Liver (tissue), 9 donors: ENCODE results near the gene PNMA6F. TPM values are rescaled to one million over a fixed set of nuclear protein-coding genes. Genes with fewer than 3 reads are reported as not detected.

Source experiments
- DNase-seq: peaks from one replicate; pipeline ENCODE4 v3.0.0-alpha.2; 2017; ENCODE audit warnings: low spot score
- H3K27ac ChIP-seq, 2 donors: one replicate each; pipeline ENCODE4 v1.7.0; 2013; ENCODE audit warnings: inconsistent platforms in 2 of 2, low read length in 2 of 2, control low read depth in 1 of 2, low read depth in 1 of 2, mild to moderate bottlenecking in 1 of 2
- H3K27me3 ChIP-seq, 4 donors: one replicate each; pipeline versions ENCODE4 v1.6.1 to v1.7.0; 2013; ENCODE audit warnings: low read length in 3 of 4, inconsistent platforms in 1 of 4, mild to moderate bottlenecking in 1 of 4, moderate library complexity in 1 of 4; ENCODE audit not compliant: control insufficient read depth in 4 of 4, insufficient read depth in 4 of 4
- H3K36me3 ChIP-seq, 4 donors: one replicate each; pipeline versions ENCODE4 v1.6.1 to v1.7.0; 2013; ENCODE audit warnings: low read length in 3 of 4, mild to moderate bottlenecking in 3 of 4, low read depth in 1 of 4, moderate library complexity in 1 of 4; ENCODE audit not compliant: control insufficient read depth in 4 of 4, insufficient read depth in 3 of 4
- H3K4me1 ChIP-seq, 4 donors: one replicate each; pipeline versions ENCODE4 v1.6.1 to v1.7.0; 2013; ENCODE audit warnings: low read length in 3 of 4, mild to moderate bottlenecking in 3 of 4, moderate library complexity in 1 of 4; ENCODE audit not compliant: control insufficient read depth in 4 of 4, insufficient read depth in 4 of 4
- H3K4me3 ChIP-seq, 3 donors: one replicate each; pipeline versions ENCODE4 v1.6.1 to v1.7.0; 2013; ENCODE audit warnings: low read length in 3 of 3, control low read depth in 1 of 3, low read depth in 1 of 3, mild to moderate bottlenecking in 1 of 3
- H3K9ac ChIP-seq, 2 donors: one replicate each; pipeline ENCODE4 v1.7.0; 2013; ENCODE audit warnings: low read length in 2 of 2, mild to moderate bottlenecking in 2 of 2, moderate library complexity in 2 of 2, control low read depth in 1 of 2, low read depth in 1 of 2
- H3K9me3 ChIP-seq, 4 donors: one replicate each; pipeline versions ENCODE4 v1.6.1 to v1.7.0; 2013; ENCODE audit warnings: low read length in 3 of 4; ENCODE audit not compliant: control insufficient read depth in 4 of 4
- EGR1 ChIP-seq, 2 donors: IDR thresholded peaks; 2 replicates each; pipeline ENCODE4 v1.6.1; 2016 to 2018; ENCODE audit warnings: antibody characterized with exemption in 2 of 2, low read depth in 2 of 2
- FOXA1 ChIP-seq: IDR thresholded peaks from 2 replicates; pipeline ENCODE4 v1.6.1; 2016; ENCODE audit warnings: antibody characterized with exemption
- FOXA2 ChIP-seq: IDR thresholded peaks from 2 replicates; pipeline ENCODE4 v1.6.1; 2016; ENCODE audit warnings: antibody characterized with exemption
- GABPA ChIP-seq, 2 donors: IDR thresholded peaks in 1 of 2; conservative IDR thresholded peaks in 1 of 2; 2 replicates each; pipeline ENCODE4 v1.6.1; 2016; ENCODE audit warnings: antibody characterized with exemption in 2 of 2, mild to moderate bottlenecking in 1 of 2, moderate library complexity in 1 of 2
- HNF4A ChIP-seq, 2 donors: conservative IDR thresholded peaks; 2 replicates each; pipeline ENCODE4 v1.6.1; 2016; ENCODE audit warnings: antibody characterized with exemption in 2 of 2, mild to moderate bottlenecking in 2 of 2
- HNF4G ChIP-seq: IDR thresholded peaks from 2 replicates; pipeline ENCODE4 v1.6.1; 2016; ENCODE audit warnings: antibody characterized with exemption
- JUND ChIP-seq, 2 donors: IDR thresholded peaks; 2 replicates each; pipeline ENCODE4 v1.6.1; 2016; ENCODE audit warnings: antibody characterized with exemption in 2 of 2
- NR2F2 ChIP-seq: IDR thresholded peaks from 2 replicates; pipeline ENCODE4 v1.6.1; 2016; ENCODE audit warnings: antibody characterized with exemption
- RAD21 ChIP-seq, 2 donors: IDR thresholded peaks; 2 replicates each; pipeline ENCODE4 v1.6.1; 2016; ENCODE audit warnings: antibody characterized with exemption in 2 of 2, mild to moderate bottlenecking in 2 of 2
- RXRA ChIP-seq, 2 donors: IDR thresholded peaks; 2 replicates each; pipeline ENCODE4 v1.6.1; 2017 to 2018; ENCODE audit warnings: antibody characterized with exemption in 2 of 2, mild to moderate bottlenecking in 1 of 2
- SP1 ChIP-seq: IDR thresholded peaks from 2 replicates; pipeline ENCODE4 v1.6.1; 2018; ENCODE audit warnings: antibody characterized with exemption, mild to moderate bottlenecking
- TAF1 ChIP-seq: conservative IDR thresholded peaks from 2 replicates; pipeline ENCODE4 v1.6.1; 2016; ENCODE audit warnings: antibody characterized with exemption, mild to moderate bottlenecking
- YY1 ChIP-seq: IDR thresholded peaks from 2 replicates; pipeline ENCODE4 v1.6.1; 2016; ENCODE audit warnings: antibody characterized with exemption, mild to moderate bottlenecking
- WGBS: extraction: QIAGEN DNeasy Blood & Tissue Kit; methylation state at CpG from one replicate; pipeline ENCODE4 v1.1.7; 2013; 5-methylcytosine and 5-hydroxymethylcytosine counted together
- polyA plus RNA-seq, 2 donors: library from polyadenylated mRNA; stranded (reverse) in 1 of 2; unstranded in 1 of 2; fragments of 200-250 nt in 1 of 2; fragments of >200 nt in 1 of 2; fragmentation: Nextera tagmentation in 1 of 2; extraction: Ambion mirVana in 1 of 2; gene quantifications; one replicate each; pipeline versions ENCODE4 v1.2.1 to v1.2.3, GENCODE V29; 2013 to 2015
- total RNA-seq, 2 donors: library from RNA; depleted of rRNA; stranded (reverse); fragments of >200 nt; gene quantifications; one replicate each; pipeline ENCODE4 v1.2.3, GENCODE V29; 2014
- TF ChIP-seq, protein P1 (sequence below): fragments of 150-350 bp; IDR thresholded peaks from 2 replicates; pipeline ENCODE4 v1.5.1; 2017; ENCODE audit warnings: improper control_type of control experiment, low read depth, low read length; ENCODE audit not compliant: missing input control
- TF ChIP-seq, protein P2 (sequence below): IDR thresholded peaks from 2 replicates; pipeline ENCODE4 v1.6.1; 2016; ENCODE audit warnings: antibody characterized with exemption, mild to moderate bottlenecking
- TF ChIP-seq, protein P3 (sequence below): IDR thresholded peaks from 2 replicates; pipeline ENCODE4 v1.6.1; 2016; ENCODE audit warnings: antibody characterized with exemption
- TF ChIP-seq, protein P4 (sequence below): IDR thresholded peaks from 2 replicates; pipeline ENCODE4 v1.6.1; 2016; ENCODE audit warnings: antibody characterized with exemption
- TF ChIP-seq, protein P5 (sequence below): IDR thresholded peaks from 2 replicates; pipeline ENCODE4 v1.6.1; 2016; ENCODE audit warnings: antibody characterized with exemption
- donor health status: healthy.
- donor health status: healthy.
- donor health status: healthy.
- donor health status: healthy.
- donor health status: healthy.

The PNMA6F gene
- total and polyA plus RNA-seq, 4 donors: not detected

DNA sequence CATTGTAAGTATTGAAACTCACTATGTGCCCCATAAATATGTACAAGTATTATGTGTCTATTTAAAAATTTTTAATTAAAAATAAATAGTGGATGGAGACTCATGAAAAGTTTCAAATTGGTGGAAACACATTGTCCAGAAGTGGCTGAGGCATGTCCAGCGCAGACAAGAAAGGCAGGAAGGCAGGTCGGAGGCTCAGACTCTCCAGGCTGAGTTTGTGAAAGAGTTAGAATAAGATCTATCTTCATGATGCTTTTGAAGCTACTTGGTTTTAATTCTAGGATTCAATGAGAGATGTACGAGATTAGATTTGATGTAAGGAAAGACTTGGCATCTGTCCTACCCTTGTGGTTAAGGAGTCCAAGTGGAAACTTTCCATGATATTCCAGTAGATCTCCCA, 19.8 kb downstream of the PNMA6F start:
- no peak overlapping the region for H3K9ac ChIP-seq
- 87% methylated on average over 3 of the region's 3 CpGs for whole genome bisulfite sequencing
- no peak for DNase-seq

DNA sequence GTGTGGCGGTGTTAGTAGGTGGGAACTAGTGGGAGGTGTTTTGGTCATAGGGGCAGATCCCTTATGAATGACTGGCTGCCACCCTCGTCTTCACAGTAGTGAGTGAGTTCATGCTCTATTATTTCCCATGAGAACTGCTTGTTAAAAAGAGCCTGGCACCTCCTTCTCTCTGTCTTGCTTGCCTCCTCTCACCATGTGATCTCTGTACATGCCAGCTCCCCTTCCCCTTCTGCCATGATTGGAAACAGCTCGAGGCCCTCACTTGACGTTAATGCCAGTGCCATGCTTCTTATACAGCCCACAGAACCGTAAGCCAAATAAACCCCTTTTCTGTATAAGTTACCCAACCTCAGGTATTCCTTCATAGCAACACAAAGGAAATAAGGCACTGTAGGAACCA, 21.7 kb downstream of the PNMA6F start:
- no peaks in the 10 kb centered on the region for H3K4me1 ChIP-seq
- TF ChIP-seq EGR1 (IDR thresholded peaks at IDR 0.05; ENCODE audit: low read depth in 2 of 2) (no peak), FOXA1 (no peak), RXRA (IDR thresholded peaks at IDR 0.05) (no peak), YY1 (no peak), JUND (IDR thresholded peaks at IDR 0.05) (no peak), NR2F2 (no peak), GABPA (IDR thresholded peaks at IDR 0.05 in 1 of 2, conservative IDR thresholded peaks at IDR 0.05 in 1 of 2) (no peak)
- TF ChIP-seq, protein P1, sequence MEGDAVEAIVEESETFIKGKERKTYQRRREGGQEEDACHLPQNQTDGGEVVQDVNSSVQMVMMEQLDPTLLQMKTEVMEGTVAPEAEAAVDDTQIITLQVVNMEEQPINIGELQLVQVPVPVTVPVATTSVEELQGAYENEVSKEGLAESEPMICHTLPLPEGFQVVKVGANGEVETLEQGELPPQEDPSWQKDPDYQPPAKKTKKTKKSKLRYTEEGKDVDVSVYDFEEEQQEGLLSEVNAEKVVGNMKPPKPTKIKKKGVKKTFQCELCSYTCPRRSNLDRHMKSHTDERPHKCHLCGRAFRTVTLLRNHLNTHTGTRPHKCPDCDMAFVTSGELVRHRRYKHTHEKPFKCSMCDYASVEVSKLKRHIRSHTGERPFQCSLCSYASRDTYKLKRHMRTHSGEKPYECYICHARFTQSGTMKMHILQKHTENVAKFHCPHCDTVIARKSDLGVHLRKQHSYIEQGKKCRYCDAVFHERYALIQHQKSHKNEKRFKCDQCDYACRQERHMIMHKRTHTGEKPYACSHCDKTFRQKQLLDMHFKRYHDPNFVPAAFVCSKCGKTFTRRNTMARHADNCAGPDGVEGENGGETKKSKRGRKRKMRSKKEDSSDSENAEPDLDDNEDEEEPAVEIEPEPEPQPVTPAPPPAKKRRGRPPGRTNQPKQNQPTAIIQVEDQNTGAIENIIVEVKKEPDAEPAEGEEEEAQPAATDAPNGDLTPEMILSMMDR: no peak

More for the DNA sequence above, 19.8 kb downstream of the PNMA6F start:
- Histone ChIP-seq H3K27me3 (no peaks in the 10 kb centered on the region), H3K36me3 (no peaks in the 10 kb centered on the region), H3K9me3 (no peaks in the 10 kb centered on the region), H3K27ac (no peak overlapping the region), H3K4me1 (no peaks in the 10 kb centered on the region), H3K4me3 (no peak overlapping the region)
- TF ChIP-seq EGR1 (IDR thresholded peaks at IDR 0.05; ENCODE audit: low read depth in 2 of 2) (no peak), SP1 (no peak), GABPA (IDR thresholded peaks at IDR 0.05 in 1 of 2, conservative IDR thresholded peaks at IDR 0.05 in 1 of 2) (no peak), TAF1 (no peak), YY1 (no peak), HNF4G (no peak), FOXA1 (no peak), FOXA2 (no peak), RAD21 (IDR thresholded peaks at IDR 0.05) (no peak), HNF4A (conservative IDR thresholded peaks at IDR 0.05) (no peak), NR2F2 (no peak), RXRA (IDR thresholded peaks at IDR 0.05) (no peak), JUND (IDR thresholded peaks at IDR 0.05) (no peak)
- TF ChIP-seq, protein P2, sequence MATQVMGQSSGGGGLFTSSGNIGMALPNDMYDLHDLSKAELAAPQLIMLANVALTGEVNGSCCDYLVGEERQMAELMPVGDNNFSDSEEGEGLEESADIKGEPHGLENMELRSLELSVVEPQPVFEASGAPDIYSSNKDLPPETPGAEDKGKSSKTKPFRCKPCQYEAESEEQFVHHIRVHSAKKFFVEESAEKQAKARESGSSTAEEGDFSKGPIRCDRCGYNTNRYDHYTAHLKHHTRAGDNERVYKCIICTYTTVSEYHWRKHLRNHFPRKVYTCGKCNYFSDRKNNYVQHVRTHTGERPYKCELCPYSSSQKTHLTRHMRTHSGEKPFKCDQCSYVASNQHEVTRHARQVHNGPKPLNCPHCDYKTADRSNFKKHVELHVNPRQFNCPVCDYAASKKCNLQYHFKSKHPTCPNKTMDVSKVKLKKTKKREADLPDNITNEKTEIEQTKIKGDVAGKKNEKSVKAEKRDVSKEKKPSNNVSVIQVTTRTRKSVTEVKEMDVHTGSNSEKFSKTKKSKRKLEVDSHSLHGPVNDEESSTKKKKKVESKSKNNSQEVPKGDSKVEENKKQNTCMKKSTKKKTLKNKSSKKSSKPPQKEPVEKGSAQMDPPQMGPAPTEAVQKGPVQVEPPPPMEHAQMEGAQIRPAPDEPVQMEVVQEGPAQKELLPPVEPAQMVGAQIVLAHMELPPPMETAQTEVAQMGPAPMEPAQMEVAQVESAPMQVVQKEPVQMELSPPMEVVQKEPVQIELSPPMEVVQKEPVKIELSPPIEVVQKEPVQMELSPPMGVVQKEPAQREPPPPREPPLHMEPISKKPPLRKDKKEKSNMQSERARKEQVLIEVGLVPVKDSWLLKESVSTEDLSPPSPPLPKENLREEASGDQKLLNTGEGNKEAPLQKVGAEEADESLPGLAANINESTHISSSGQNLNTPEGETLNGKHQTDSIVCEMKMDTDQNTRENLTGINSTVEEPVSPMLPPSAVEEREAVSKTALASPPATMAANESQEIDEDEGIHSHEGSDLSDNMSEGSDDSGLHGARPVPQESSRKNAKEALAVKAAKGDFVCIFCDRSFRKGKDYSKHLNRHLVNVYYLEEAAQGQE: no peak
- TF ChIP-seq, protein P3, sequence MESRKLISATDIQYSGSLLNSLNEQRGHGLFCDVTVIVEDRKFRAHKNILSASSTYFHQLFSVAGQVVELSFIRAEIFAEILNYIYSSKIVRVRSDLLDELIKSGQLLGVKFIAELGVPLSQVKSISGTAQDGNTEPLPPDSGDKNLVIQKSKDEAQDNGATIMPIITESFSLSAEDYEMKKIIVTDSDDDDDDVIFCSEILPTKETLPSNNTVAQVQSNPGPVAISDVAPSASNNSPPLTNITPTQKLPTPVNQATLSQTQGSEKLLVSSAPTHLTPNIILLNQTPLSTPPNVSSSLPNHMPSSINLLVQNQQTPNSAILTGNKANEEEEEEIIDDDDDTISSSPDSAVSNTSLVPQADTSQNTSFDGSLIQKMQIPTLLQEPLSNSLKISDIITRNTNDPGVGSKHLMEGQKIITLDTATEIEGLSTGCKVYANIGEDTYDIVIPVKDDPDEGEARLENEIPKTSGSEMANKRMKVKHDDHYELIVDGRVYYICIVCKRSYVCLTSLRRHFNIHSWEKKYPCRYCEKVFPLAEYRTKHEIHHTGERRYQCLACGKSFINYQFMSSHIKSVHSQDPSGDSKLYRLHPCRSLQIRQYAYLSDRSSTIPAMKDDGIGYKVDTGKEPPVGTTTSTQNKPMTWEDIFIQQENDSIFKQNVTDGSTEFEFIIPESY: no peak
- TF ChIP-seq, protein P1: no peak
- TF ChIP-seq, protein P4, sequence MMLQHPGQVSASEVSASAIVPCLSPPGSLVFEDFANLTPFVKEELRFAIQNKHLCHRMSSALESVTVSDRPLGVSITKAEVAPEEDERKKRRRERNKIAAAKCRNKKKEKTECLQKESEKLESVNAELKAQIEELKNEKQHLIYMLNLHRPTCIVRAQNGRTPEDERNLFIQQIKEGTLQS: no peak
- TF ChIP-seq, protein P5, sequence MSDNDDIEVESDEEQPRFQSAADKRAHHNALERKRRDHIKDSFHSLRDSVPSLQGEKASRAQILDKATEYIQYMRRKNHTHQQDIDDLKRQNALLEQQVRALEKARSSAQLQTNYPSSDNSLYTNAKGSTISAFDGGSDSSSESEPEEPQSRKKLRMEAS: no peak

More for the DNA sequence above, 21.7 kb downstream of the PNMA6F start:
- Histone ChIP-seq H3K4me3 (no peak overlapping the region), H3K27me3 (no peaks in the 10 kb centered on the region), H3K36me3 (no peaks in the 10 kb centered on the region), H3K9me3 (no peaks in the 10 kb centered on the region), H3K27ac (no peak overlapping the region), H3K9ac (no peak overlapping the region)
- 82% methylated on average over 5 of the region's 5 CpGs for WGBS
- no peak for DNase-seq
